K562 (cell line): ENCODE results near the gene SERINC5. TPM values are rescaled to one million over a fixed set of nuclear protein-coding genes. Genes with fewer than 3 reads are reported as not detected.

Source experiments
- C11orf30 ChIP-seq: fragments of 450-650 bp; IDR thresholded peaks from 2 replicates; pipeline ENCODE4 v1.6.1; 2016; ENCODE audit warnings: low read depth, mild to moderate bottlenecking
- COPS2 ChIP-seq: fragments of 450-650 bp; conservative IDR thresholded peaks from 2 replicates; pipeline ENCODE4 v1.6.1; 2016; ENCODE audit warnings: mild to moderate bottlenecking, moderate library complexity
- DPF2 ChIP-seq: fragments of 450-650 bp; IDR thresholded peaks from 2 replicates; pipeline ENCODE4 v1.6.1; 2016
- EP300 ChIP-seq: IDR thresholded peaks from 2 replicates; pipeline ENCODE4 v1.6.1; 2012; ENCODE audit warnings: low read length, improper control_type of control experiment
- ETV5 ChIP-seq: sonication (generic); formaldehyde crosslinking; IDR thresholded peaks from 2 replicates; pipeline ENCODE4 v1.4.0; 2020; ENCODE audit warnings: low read depth, mild to moderate bottlenecking, missing genetic modification reagents
- GABPA ChIP-seq: fragments of 200-800 bp; sonication (Bioruptor generic); conservative IDR thresholded peaks from 2 replicates; pipeline ENCODE4 v1.6.1; 2016; ENCODE audit warnings: low read depth, missing genetic modification characterization, missing compliant biosample characterization
- KDM2B ChIP-seq: fragments of 250-450 bp; sonication (Bioruptor Pico); IDR thresholded peaks from 2 replicates; pipeline ENCODE4 v1.8.0; 2021; ENCODE audit warnings: mild to moderate bottlenecking, moderate library complexity
- MCM5 ChIP-seq: fragments of 450-650 bp; IDR thresholded peaks from 2 replicates; pipeline ENCODE4 v1.6.1; 2016; ENCODE audit warnings: low read depth
- MEIS2 ChIP-seq: fragments of 450-650 bp; IDR thresholded peaks from 2 replicates; pipeline ENCODE4 v1.6.1; 2014; ENCODE audit warnings: mild to moderate bottlenecking; ENCODE audit not compliant: partially characterized antibody
- MXI1 ChIP-seq: IDR thresholded peaks from 2 replicates; pipeline ENCODE4 v1.6.1; 2011; ENCODE audit warnings: low read depth, mild to moderate bottlenecking, improper control_type of control experiment, low read length
- NELFE ChIP-seq: IDR thresholded peaks from 2 replicates; pipeline ENCODE4 v1.6.1; 2011; ENCODE audit warnings: mild to moderate bottlenecking; ENCODE audit not compliant: insufficient read depth, insufficient read length
- PHB2 ChIP-seq: fragments of 450-650 bp; IDR thresholded peaks from 2 replicates; pipeline ENCODE4 v1.6.1; 2017; ENCODE audit warnings: low read depth
- PHF21A ChIP-seq: fragments of 450-650 bp; IDR thresholded peaks from 2 replicates; pipeline ENCODE4 v1.6.1; 2017; ENCODE audit warnings: low read depth, borderline replicate concordance
- SMARCA5 ChIP-seq: fragments of 450-650 bp; IDR thresholded peaks from 2 replicates; pipeline ENCODE4 v1.6.1; 2016
- ZKSCAN3 ChIP-seq: fragments of 250-450 bp; sonication (Bioruptor Pico); IDR thresholded peaks from 2 replicates; pipeline ENCODE4 v1.4.0; 2020
- ZNF24 ChIP-seq: fragments of 450-650 bp; IDR thresholded peaks from 2 replicates; pipeline ENCODE4 v1.6.1; 2016
- polyA plus RNA-seq, 8 experiments: library from polyadenylated mRNA; depleted of rRNA in 4 of 8; stranded (reverse) in 5 of 8; unstranded in 3 of 8; fragments of >200 nt; fragmentation: Nextera tagmentation in 2 of 8; fragmentation: Illumina TruSeq in 1 of 8; extraction: Ambion mirVana in 2 of 8; extraction: Trizol in 1 of 8; gene quantifications; 2 replicates each; pipeline versions ENCODE4 v1.2.1 to v1.2.3, GENCODE V29; 2011 to 2014; ENCODE audit warnings: inconsistent platforms in 1 of 8, missing spikeins in 1 of 8
- total RNA-seq, 7 experiments: library from RNA; depleted of rRNA in 6 of 7; stranded (reverse); fragments of >200 nt in 6 of 7; fragmentation: Illumina TruSeq in 2 of 7; extraction: Trizol in 2 of 7; gene quantifications; 2 replicates each; pipeline versions ENCODE4 v1.2.1 to v1.2.3, GENCODE V29; 2011 to 2021; ENCODE audit warnings: low replicate concordance in 1 of 7
- TF ChIP-seq, protein P1 (sequence below): fragments of 450-650 bp; IDR thresholded peaks from 2 replicates; pipeline ENCODE4 v1.6.1; 2016; ENCODE audit warnings: low read depth, mild to moderate bottlenecking, moderate library complexity
- TF ChIP-seq, protein P2 (sequence below): IDR thresholded peaks from 2 replicates; pipeline ENCODE4 v1.6.1; 2012; ENCODE audit warnings: low read depth, low read length, improper control_type of control experiment, borderline replicate concordance
- TF ChIP-seq, protein P3 (sequence below): IDR thresholded peaks from 2 replicates; pipeline ENCODE4 v1.6.1; 2016; ENCODE audit warnings: missing genetic modification characterization, missing compliant biosample characterization
- TF ChIP-seq, protein P4 (sequence below): sonication (generic); IDR thresholded peaks from 2 replicates; pipeline ENCODE4 v1.6.1; 2016
- TF ChIP-seq, protein P5 (sequence below): fragments of 450-650 bp; IDR thresholded peaks from 2 replicates; pipeline ENCODE4 v1.7.0; 2016; ENCODE audit warnings: borderline replicate concordance
- TF ChIP-seq, protein P6 (sequence below), 2 experiments: IDR thresholded peaks; 2 replicates each; pipeline ENCODE4 v1.6.1; 2012; ENCODE audit warnings: improper control_type of control experiment in 2 of 2, low read depth in 2 of 2, low read length in 2 of 2, borderline replicate concordance in 1 of 2

The SERINC5 gene
- total and polyA plus RNA-seq, 9 of the 15 experiments (the other 6 are each of a cell fraction or from before 2014, with no cell fraction given), result 1.4 to 7.9 (median 3.7) TPM

DNA sequence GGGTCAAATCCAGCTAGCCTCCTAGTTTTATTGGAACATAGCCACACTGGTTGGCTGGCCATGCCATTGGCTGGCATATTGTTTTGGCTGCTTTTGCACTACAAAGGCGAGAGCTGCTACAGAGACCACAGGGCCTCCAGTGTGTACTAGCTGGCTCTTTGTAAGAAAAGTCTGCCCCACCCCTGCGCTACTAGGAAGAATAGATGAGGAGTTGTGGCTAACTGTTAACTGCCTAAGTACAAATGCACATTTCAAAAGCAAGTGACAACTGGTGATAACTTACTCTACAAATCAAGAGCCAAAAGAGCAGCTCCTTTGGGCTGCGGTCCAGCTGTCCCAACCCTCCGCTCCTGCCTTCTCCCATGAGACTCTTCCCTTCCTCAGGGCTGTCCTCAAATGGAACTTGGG is 63.9 kb downstream of the SERINC5 start (continued):
- TF ChIP-seq, protein P1, sequence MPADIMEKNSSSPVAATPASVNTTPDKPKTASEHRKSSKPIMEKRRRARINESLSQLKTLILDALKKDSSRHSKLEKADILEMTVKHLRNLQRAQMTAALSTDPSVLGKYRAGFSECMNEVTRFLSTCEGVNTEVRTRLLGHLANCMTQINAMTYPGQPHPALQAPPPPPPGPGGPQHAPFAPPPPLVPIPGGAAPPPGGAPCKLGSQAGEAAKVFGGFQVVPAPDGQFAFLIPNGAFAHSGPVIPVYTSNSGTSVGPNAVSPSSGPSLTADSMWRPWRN, result no peak
- TF ChIP-seq PHB2 (no peak), PHF21A (no peak), EP300 (peak; percentile 45; the same call in 1 of the 2 replicates), DPF2 (no peak), ETV5 (CRISPR knock-in tag) (no peak), MCM5 (no peak), MXI1 (no peak), GABPA (tag) (no peak), NELFE (no peak), ZNF24 (no peak), MEIS2 (peak; percentile 78), C11orf30 (no peak), SMARCA5 (no peak), KDM2B (CRISPR knock-in tag) (no peak), ZKSCAN3 (no peak), COPS2 (no peak)
- TF ChIP-seq, protein P2, sequence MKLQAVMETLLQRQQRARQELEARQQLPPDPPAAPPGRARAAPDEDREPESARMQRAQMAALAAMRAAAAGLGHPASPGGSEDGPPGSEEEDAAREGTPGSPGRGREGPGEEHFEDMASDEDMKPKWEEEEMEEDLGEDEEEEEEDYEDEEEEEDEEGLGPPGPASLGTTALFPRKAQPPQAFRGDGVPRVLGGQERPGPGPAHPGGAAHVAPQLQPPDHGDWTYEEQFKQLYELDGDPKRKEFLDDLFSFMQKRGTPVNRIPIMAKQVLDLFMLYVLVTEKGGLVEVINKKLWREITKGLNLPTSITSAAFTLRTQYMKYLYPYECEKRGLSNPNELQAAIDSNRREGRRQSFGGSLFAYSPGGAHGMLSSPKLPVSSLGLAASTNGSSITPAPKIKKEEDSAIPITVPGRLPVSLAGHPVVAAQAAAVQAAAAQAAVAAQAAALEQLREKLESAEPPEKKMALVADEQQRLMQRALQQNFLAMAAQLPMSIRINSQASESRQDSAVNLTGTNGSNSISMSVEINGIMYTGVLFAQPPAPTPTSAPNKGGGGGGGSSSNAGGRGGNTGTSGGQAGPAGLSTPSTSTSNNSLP, result no peak
- TF ChIP-seq, protein P3, sequence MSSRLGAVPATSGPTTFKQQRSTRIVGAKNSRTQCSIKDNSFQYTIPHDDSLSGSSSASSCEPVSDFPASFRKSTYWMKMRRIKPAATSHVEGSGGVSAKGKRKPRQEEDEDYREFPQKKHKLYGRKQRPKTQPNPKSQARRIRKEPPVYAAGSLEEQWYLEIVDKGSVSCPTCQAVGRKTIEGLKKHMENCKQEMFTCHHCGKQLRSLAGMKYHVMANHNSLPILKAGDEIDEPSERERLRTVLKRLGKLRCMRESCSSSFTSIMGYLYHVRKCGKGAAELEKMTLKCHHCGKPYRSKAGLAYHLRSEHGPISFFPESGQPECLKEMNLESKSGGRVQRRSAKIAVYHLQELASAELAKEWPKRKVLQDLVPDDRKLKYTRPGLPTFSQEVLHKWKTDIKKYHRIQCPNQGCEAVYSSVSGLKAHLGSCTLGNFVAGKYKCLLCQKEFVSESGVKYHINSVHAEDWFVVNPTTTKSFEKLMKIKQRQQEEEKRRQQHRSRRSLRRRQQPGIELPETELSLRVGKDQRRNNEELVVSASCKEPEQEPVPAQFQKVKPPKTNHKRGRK, result no peak
- TF ChIP-seq, protein P4, sequence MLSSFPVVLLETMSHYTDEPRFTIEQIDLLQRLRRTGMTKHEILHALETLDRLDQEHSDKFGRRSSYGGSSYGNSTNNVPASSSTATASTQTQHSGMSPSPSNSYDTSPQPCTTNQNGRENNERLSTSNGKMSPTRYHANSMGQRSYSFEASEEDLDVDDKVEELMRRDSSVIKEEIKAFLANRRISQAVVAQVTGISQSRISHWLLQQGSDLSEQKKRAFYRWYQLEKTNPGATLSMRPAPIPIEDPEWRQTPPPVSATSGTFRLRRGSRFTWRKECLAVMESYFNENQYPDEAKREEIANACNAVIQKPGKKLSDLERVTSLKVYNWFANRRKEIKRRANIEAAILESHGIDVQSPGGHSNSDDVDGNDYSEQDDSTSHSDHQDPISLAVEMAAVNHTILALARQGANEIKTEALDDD, result peak; percentile 91
- TF ChIP-seq, protein P5, sequence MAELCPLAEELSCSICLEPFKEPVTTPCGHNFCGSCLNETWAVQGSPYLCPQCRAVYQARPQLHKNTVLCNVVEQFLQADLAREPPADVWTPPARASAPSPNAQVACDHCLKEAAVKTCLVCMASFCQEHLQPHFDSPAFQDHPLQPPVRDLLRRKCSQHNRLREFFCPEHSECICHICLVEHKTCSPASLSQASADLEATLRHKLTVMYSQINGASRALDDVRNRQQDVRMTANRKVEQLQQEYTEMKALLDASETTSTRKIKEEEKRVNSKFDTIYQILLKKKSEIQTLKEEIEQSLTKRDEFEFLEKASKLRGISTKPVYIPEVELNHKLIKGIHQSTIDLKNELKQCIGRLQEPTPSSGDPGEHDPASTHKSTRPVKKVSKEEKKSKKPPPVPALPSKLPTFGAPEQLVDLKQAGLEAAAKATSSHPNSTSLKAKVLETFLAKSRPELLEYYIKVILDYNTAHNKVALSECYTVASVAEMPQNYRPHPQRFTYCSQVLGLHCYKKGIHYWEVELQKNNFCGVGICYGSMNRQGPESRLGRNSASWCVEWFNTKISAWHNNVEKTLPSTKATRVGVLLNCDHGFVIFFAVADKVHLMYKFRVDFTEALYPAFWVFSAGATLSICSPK, result no peak
- TF ChIP-seq, protein P6, sequence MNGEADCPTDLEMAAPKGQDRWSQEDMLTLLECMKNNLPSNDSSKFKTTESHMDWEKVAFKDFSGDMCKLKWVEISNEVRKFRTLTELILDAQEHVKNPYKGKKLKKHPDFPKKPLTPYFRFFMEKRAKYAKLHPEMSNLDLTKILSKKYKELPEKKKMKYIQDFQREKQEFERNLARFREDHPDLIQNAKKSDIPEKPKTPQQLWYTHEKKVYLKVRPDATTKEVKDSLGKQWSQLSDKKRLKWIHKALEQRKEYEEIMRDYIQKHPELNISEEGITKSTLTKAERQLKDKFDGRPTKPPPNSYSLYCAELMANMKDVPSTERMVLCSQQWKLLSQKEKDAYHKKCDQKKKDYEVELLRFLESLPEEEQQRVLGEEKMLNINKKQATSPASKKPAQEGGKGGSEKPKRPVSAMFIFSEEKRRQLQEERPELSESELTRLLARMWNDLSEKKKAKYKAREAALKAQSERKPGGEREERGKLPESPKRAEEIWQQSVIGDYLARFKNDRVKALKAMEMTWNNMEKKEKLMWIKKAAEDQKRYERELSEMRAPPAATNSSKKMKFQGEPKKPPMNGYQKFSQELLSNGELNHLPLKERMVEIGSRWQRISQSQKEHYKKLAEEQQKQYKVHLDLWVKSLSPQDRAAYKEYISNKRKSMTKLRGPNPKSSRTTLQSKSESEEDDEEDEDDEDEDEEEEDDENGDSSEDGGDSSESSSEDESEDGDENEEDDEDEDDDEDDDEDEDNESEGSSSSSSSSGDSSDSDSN (IDR thresholded peaks at IDR 0.05; ENCODE audit: borderline replicate concordance in 1 of 2, low read depth in 2 of 2, low read length in 2 of 2), result peak in 1 of 2 experiments; percentile 33; a peak in 1 of 4 replicates
